Esophagus muscularis mucosa (tissue), 4 donors: ENCODE data around the gene SLC16A3.

Experiments
- CTCF ChIP-seq, 3 experiments: fragments of 200-600 bp in 2 of 3; fragments of 450-650 bp in 1 of 3; sonication (generic) in 2 of 3; IDR thresholded peaks; one replicate each; pipeline ENCODE4 v1.5.1; 2017 to 2019; ENCODE audit warnings: antibody characterized with exemption in 3 of 3, mild to moderate bottlenecking in 2 of 3, moderate library complexity in 1 of 3
- EP300 ChIP-seq: sonication (generic); formaldehyde crosslinking; IDR thresholded peaks from one replicate; pipeline ENCODE4 v1.6.1; 2017; ENCODE audit warnings: antibody characterized with exemption
- POLR2A ChIP-seq: fragments of 450-650 bp; IDR thresholded peaks from one replicate; pipeline ENCODE4 v1.6.1; 2017; ENCODE audit warnings: antibody characterized with exemption, moderate library complexity, mild to moderate bottlenecking, low read depth
- POLR2AphosphoS5 ChIP-seq, 2 donors: sonication (generic); formaldehyde crosslinking; IDR thresholded peaks; one replicate each; pipeline ENCODE4 v1.6.1; 2017; ENCODE audit warnings: antibody characterized with exemption in 2 of 2

GRCh38 chr17:82258555-82258954 is 29.7 kb downstream of the SLC16A3 start:
- no peak for TF ChIP-seq CTCF (IDR thresholded peaks at IDR 0.05)
- no peak for TF ChIP-seq POLR2AphosphoS5 (IDR thresholded peaks at IDR 0.05)
- TF ChIP-seq EP300 = no peak
- no peak for TF ChIP-seq POLR2A
